ENCODE results near the gene NANS.
"Not testable (repeated sequence)": the region's sequence is repeated elsewhere in the genome, so short reads cannot be mapped to it uniquely, and the experiment has no call there.

NANS gene

GRCh38 chr9:98108531-98109031, 52.0 kb downstream of the NANS start:
- Histone ChIP-seq H3K4me3 (ENCODE audit: low read length in 2 of 2) (no peak overlapping the region), H2BK15ac (ENCODE audit: low read length) (no peak overlapping the region), H3K4me1 (ENCODE audit: control insufficient read depth in 2 of 2, insufficient read depth in 1 of 2, low read depth in 1 of 2, low read length in 2 of 2) (peaks cover 0 to 1% of the 10 kb centered on the region in 2 donors), H2AFZ (ENCODE audit: low read length) (no peak overlapping the region), H3K27ac (replicated peaks; ENCODE audit: low read length) (no peak overlapping the region), H2BK120ac (ENCODE audit: low read depth, low read length) (no peak overlapping the region), H3K14ac (ENCODE audit: low read length) (no peak overlapping the region), H2BK12ac (ENCODE audit: low read length) (no peak overlapping the region), H3K79me1 (ENCODE audit: low read depth, low read length) (no peaks in the 10 kb centered on the region), H3K36me3 (replicated peaks in 1 of 2; ENCODE audit: control insufficient read depth in 2 of 2, insufficient read depth in 2 of 2, low read length in 2 of 2) (no peaks in the 10 kb centered on the region), H3K27me3 (ENCODE audit: control insufficient read depth in 3 of 3, insufficient read depth in 3 of 3, low read depth in 1 of 3, low read length in 3 of 3) (peaks cover 0 to 3% (median 0%) of the 10 kb centered on the region in 3 experiments), H3K9ac (ENCODE audit: low read depth, low read length, poor library complexity) (no peak overlapping the region), H3K4ac (ENCODE audit: low read length) (no peak overlapping the region), H3K18ac (ENCODE audit: low read length) (no peak overlapping the region), H2BK5ac (ENCODE audit: low read length) (no peak overlapping the region), H4K8ac (ENCODE audit: low read depth, low read length) (no peak overlapping the region), H2AK5ac (ENCODE audit: low read depth, low read length) (no peak overlapping the region), H3K9me3 (replicated peaks in 1 of 2; ENCODE audit: control insufficient read depth in 2 of 2, insufficient read depth in 1 of 2, low read depth in 1 of 2, low read length in 2 of 2) (no peaks in the 10 kb centered on the region), H3K4me2 (ENCODE audit: insufficient read depth, low read length, poor library complexity, severe bottlenecking) (no peak overlapping the region), H4K91ac (ENCODE audit: low read depth, low read length, poor library complexity) (no peak overlapping the region), H3K23ac (ENCODE audit: low read depth, low read length, poor library complexity) (no peak overlapping the region)
- no peak for DNase-seq (ENCODE audit: low spot score)
- WGBS, 2 donors (ENCODE audit: extremely low coverage in 2 of 2, insufficient read length in 2 of 2, insufficient replicate concordance in 1 of 2), result no CpG with 5 or more reads among the region's 5 CpGs

DNA sequence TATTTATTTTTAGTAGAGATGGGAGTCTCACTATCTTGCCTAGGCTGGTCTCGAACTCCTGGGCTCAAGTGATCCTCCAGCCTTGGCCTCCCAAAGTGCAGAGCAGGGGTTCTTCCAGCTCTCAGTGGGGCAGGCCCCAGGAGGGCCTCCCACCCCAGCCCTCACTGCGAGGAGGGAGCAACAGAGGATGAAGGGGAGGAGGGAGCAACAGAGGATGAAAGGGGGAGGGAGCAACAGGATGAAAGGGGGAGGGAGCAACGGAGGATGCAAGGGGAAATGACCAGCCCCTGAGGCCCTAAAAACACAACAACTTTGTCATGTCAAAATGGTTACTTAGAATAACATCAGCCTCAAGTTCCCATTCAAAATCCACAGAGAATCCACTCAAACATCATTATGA, 52.5 kb downstream of the NANS start:
- Histone ChIP-seq H2AFZ (ENCODE audit: low read length) (no peak overlapping the region), H3K9ac (ENCODE audit: low read depth, low read length, poor library complexity) (no peak overlapping the region), H4K8ac (ENCODE audit: low read depth, low read length) (no peak overlapping the region), H3K14ac (ENCODE audit: low read length) (no peak overlapping the region), H3K4me3 (ENCODE audit: low read length in 2 of 2) (no peak overlapping the region), H3K18ac (ENCODE audit: low read length) (no peak overlapping the region), H4K91ac (ENCODE audit: low read depth, low read length, poor library complexity) (no peak overlapping the region), H3K36me3 (replicated peaks in 1 of 2; ENCODE audit: control insufficient read depth in 2 of 2, insufficient read depth in 2 of 2, low read length in 2 of 2) (no peaks in the 10 kb centered on the region), H3K23ac (ENCODE audit: low read depth, low read length, poor library complexity) (no peak overlapping the region), H3K4ac (ENCODE audit: low read length) (no peak overlapping the region), H2AK5ac (ENCODE audit: low read depth, low read length) (no peak overlapping the region), H3K27me3 (ENCODE audit: control insufficient read depth in 3 of 3, insufficient read depth in 3 of 3, low read depth in 1 of 3, low read length in 3 of 3) (peaks cover 0 to 3% (median 0%) of the 10 kb centered on the region in 3 experiments), H3K9me3 (replicated peaks in 1 of 2; ENCODE audit: control insufficient read depth in 2 of 2, insufficient read depth in 1 of 2, low read depth in 1 of 2, low read length in 2 of 2) (no peaks in the 10 kb centered on the region), H2BK5ac (ENCODE audit: low read length) (no peak overlapping the region), H3K79me1 (ENCODE audit: low read depth, low read length) (no peaks in the 10 kb centered on the region), H3K4me2 (ENCODE audit: insufficient read depth, low read length, poor library complexity, severe bottlenecking) (no peak overlapping the region), H2BK120ac (ENCODE audit: low read depth, low read length) (no peak overlapping the region), H2BK15ac (ENCODE audit: low read length) (no peak overlapping the region), H3K27ac (replicated peaks; ENCODE audit: low read length) (no peak overlapping the region), H3K4me1 (ENCODE audit: control insufficient read depth in 2 of 2, insufficient read depth in 1 of 2, low read depth in 1 of 2, low read length in 2 of 2) (peaks cover 0 to 1% of the 10 kb centered on the region in 2 donors), H2BK12ac (ENCODE audit: low read length) (no peak overlapping the region)
- no CpG with 5 or more reads among the region's 3 CpGs for WGBS, 2 donors (ENCODE audit: extremely low coverage in 2 of 2, insufficient read length in 2 of 2, insufficient replicate concordance in 1 of 2)
- DNase-seq (ENCODE audit: low spot score), result no peak

GRCh38 chr9:98117097-98117496, 60.6 kb downstream of the NANS start:
- H3K27me3 ChIP-seq (ENCODE audit: control insufficient read depth in 3 of 3, insufficient read depth in 3 of 3, low read depth in 1 of 3, low read length in 3 of 3), result peaks cover 0 to 36% (median 8%) of the 10 kb centered on the region in 3 experiments
- H2AK5ac ChIP-seq (ENCODE audit: low read depth, low read length); DNase-seq (ENCODE audit: low spot score); H2BK120ac ChIP-seq (ENCODE audit: low read depth, low read length); H2BK12ac ChIP-seq (ENCODE audit: low read length); H3K9ac ChIP-seq (ENCODE audit: low read depth, low read length, poor library complexity); H3K79me1 ChIP-seq (ENCODE audit: low read depth, low read length); H3K4me3 ChIP-seq (ENCODE audit: low read length in 2 of 2); H3K4ac ChIP-seq (ENCODE audit: low read length); H3K4me1 ChIP-seq (ENCODE audit: control insufficient read depth in 2 of 2, insufficient read depth in 1 of 2, low read depth in 1 of 2, low read length in 2 of 2); H3K27ac ChIP-seq (replicated peaks; ENCODE audit: low read length); H4K91ac ChIP-seq (ENCODE audit: low read depth, low read length, poor library complexity); H3K14ac ChIP-seq (ENCODE audit: low read length); H3K36me3 ChIP-seq (replicated peaks in 1 of 2; ENCODE audit: control insufficient read depth in 2 of 2, insufficient read depth in 2 of 2, low read length in 2 of 2); H2BK15ac ChIP-seq (ENCODE audit: low read length); H2BK5ac ChIP-seq (ENCODE audit: low read length); H3K4me2 ChIP-seq (ENCODE audit: insufficient read depth, low read length, poor library complexity, severe bottlenecking); H4K8ac ChIP-seq (ENCODE audit: low read depth, low read length); H3K9me3 ChIP-seq (replicated peaks in 1 of 2; ENCODE audit: control insufficient read depth in 2 of 2, insufficient read depth in 1 of 2, low read depth in 1 of 2, low read length in 2 of 2); H3K18ac ChIP-seq (ENCODE audit: low read length); H2AFZ ChIP-seq (ENCODE audit: low read length); H3K23ac ChIP-seq (ENCODE audit: low read depth, low read length, poor library complexity): not testable (repeated sequence)
- no CpG with 5 or more reads among the region's 6 CpGs for WGBS, 2 donors (ENCODE audit: extremely low coverage in 2 of 2, insufficient read length in 2 of 2, insufficient replicate concordance in 1 of 2)

DNA sequence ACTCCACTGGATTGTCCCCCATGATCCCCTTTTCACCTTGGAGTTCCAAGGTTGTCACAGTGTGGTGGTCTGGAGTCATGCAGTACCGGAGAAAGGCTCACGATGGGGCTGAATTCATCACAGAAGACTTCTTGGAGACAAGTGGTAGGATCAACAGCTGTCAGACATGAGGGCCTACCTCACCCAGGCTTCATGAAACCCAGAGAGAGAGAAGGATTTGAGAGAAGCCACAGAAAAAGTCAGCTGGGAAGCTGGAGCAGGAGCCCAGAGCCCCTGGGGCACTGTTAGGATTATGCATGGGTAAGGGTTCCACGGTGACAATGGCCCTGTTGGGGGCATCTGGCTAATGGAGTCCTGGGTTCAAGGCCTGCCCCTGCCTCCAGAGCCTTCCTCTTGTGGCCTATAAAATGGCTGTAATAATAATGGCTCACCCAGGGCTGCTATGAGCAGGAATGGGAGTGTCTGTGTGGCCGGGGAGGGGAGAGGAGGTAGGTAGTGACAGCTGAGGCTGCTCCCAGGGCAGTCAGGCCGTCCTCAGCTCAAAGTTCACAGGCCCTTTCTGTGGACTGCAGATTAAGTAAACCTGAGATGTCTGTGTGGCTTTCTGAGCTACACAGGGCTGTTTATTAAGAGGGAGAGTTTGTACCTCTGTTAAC, 61.6 kb downstream of the NANS start:
- H3K27ac ChIP-seq (replicated peaks; ENCODE audit: low read length), result no peak overlapping the region
- no peak overlapping the region for H3K4ac ChIP-seq (ENCODE audit: low read length)
- no peak for DNase-seq (ENCODE audit: low spot score)
- no peak overlapping the region for H4K8ac ChIP-seq (ENCODE audit: low read depth, low read length)
- H2BK12ac ChIP-seq (ENCODE audit: low read length), result no peak overlapping the region
- peaks cover 0 to 3% of the 10 kb centered on the region in 2 donors for H3K4me1 ChIP-seq (ENCODE audit: control insufficient read depth in 2 of 2, insufficient read depth in 1 of 2, low read depth in 1 of 2, low read length in 2 of 2)
- H3K79me1 ChIP-seq (ENCODE audit: low read depth, low read length), result no peaks in the 10 kb centered on the region
- H2BK120ac ChIP-seq (ENCODE audit: low read depth, low read length), result no peak overlapping the region
- peaks cover 0 to 2% of the 10 kb centered on the region in 2 donors for H3K9me3 ChIP-seq (replicated peaks in 1 of 2; ENCODE audit: control insufficient read depth in 2 of 2, insufficient read depth in 1 of 2, low read depth in 1 of 2, low read length in 2 of 2)
- WGBS, 2 donors (ENCODE audit: extremely low coverage in 2 of 2, insufficient read length in 2 of 2, insufficient replicate concordance in 1 of 2), result no CpG with 5 or more reads among the region's 5 CpGs
- H3K14ac ChIP-seq (ENCODE audit: low read length), result no peak overlapping the region
- H3K36me3 ChIP-seq (replicated peaks in 1 of 2; ENCODE audit: control insufficient read depth in 2 of 2, insufficient read depth in 2 of 2, low read length in 2 of 2), result no peaks in the 10 kb centered on the region
- H3K4me3 ChIP-seq (ENCODE audit: low read length in 2 of 2), result peak overlapping the region in 1 of 2 donors; percentile 15
- no peak overlapping the region for H3K18ac ChIP-seq (ENCODE audit: low read length)
- H3K27me3 ChIP-seq (ENCODE audit: control insufficient read depth in 3 of 3, insufficient read depth in 3 of 3, low read depth in 1 of 3, low read length in 3 of 3), result peaks cover 0 to 45% (median 8%) of the 10 kb centered on the region in 3 experiments
- H3K9ac ChIP-seq (ENCODE audit: low read depth, low read length, poor library complexity), result no peak overlapping the region
- no peak overlapping the region for H3K23ac ChIP-seq (ENCODE audit: low read depth, low read length, poor library complexity)
- H4K91ac ChIP-seq (ENCODE audit: low read depth, low read length, poor library complexity), result no peak overlapping the region
- peak overlapping the region; percentile 85 for H2AFZ ChIP-seq (ENCODE audit: low read length)
- no peak overlapping the region for H2BK15ac ChIP-seq (ENCODE audit: low read length)
- H2AK5ac ChIP-seq (ENCODE audit: low read depth, low read length), result no peak overlapping the region
- no peak overlapping the region for H2BK5ac ChIP-seq (ENCODE audit: low read length)
- no peak overlapping the region for H3K4me2 ChIP-seq (ENCODE audit: insufficient read depth, low read length, poor library complexity, severe bottlenecking)
